MM.1S (cell line): ENCODE data around the gene SMPX.

Source experiments
- DNase-seq: peaks from one replicate; pipeline ENCODE4 v3.0.0-alpha.2; 2015
- H2AFZ ChIP-seq: fragments of 300-600 bp; sonication (generic); 2 replicates; pipeline ENCODE4 v1.6.0; 2016; ENCODE audit warnings: antibody characterized with exemption, low read length
- H3F3A ChIP-seq: fragments of 300-600 bp; sonication (generic); 2 replicates; pipeline ENCODE4 v1.6.1; 2016; ENCODE audit warnings: mild to moderate bottlenecking, antibody characterized with exemption, low read length, moderate library complexity, mixed read lengths; ENCODE audit not compliant: insufficient read depth
- H3K27ac ChIP-seq: fragments of 300-600 bp; sonication (generic); 2 replicates; pipeline ENCODE4 v1.5.1; 2016; ENCODE audit warnings: mild to moderate bottlenecking, low read length
- H3K27me3 ChIP-seq: fragments of 300-600 bp; sonication (generic); replicated peaks from 2 replicates; pipeline ENCODE4 v1.6.0; 2016; ENCODE audit warnings: low read length; ENCODE audit not compliant: insufficient read depth
- H3K36me3 ChIP-seq: fragments of 300-600 bp; sonication (generic); replicated peaks from 2 replicates; pipeline ENCODE4 v1.6.1; 2016; ENCODE audit warnings: mild to moderate bottlenecking, low read length, mixed read lengths; ENCODE audit not compliant: insufficient read depth
- H3K4me1 ChIP-seq: fragments of 300-600 bp; sonication (generic); 2 replicates; pipeline ENCODE4 v1.6.1; 2016; ENCODE audit warnings: low read length, mixed read lengths
- H3K4me2 ChIP-seq: fragments of 300-600 bp; sonication (generic); 2 replicates; pipeline ENCODE4 v1.6.0; 2016; ENCODE audit warnings: low read depth, low read length
- H3K4me3 ChIP-seq: fragments of 300-600 bp; sonication (generic); 2 replicates; pipeline ENCODE4 v1.5.1; 2016; ENCODE audit warnings: low read length, mixed read lengths
- H3K79me2 ChIP-seq: fragments of 300-600 bp; sonication (generic); 2 replicates; pipeline ENCODE4 v1.6.1; 2016; ENCODE audit warnings: mixed run types, low read length, mixed read lengths
- H3K9ac ChIP-seq: fragments of 300-600 bp; sonication (generic); 2 replicates; pipeline ENCODE4 v1.6.1; 2016; ENCODE audit warnings: low read length, mixed read lengths
- H3K9me2 ChIP-seq: fragments of 300-600 bp; sonication (generic); replicated peaks from 2 replicates; pipeline ENCODE4 v1.6.1; 2016; ENCODE audit warnings: mild to moderate bottlenecking, low read length, mixed read lengths; ENCODE audit not compliant: insufficient read depth
- H3K9me3 ChIP-seq: fragments of 300-600 bp; sonication (generic); replicated peaks from 2 replicates; pipeline ENCODE4 v1.6.1; 2016; ENCODE audit warnings: mild to moderate bottlenecking, low read length, mixed read lengths; ENCODE audit not compliant: insufficient read depth
- H4K20me1 ChIP-seq: fragments of 300-600 bp; sonication (generic); 2 replicates; pipeline ENCODE4 v1.6.1; 2016; ENCODE audit warnings: mild to moderate bottlenecking, low read length, moderate library complexity, mixed read lengths; ENCODE audit not compliant: insufficient read depth
- CTCF ChIP-seq: fragments of 300-600 bp; sonication (generic); IDR thresholded peaks from 2 replicates; pipeline ENCODE4 v1.5.1; 2016; ENCODE audit warnings: antibody characterized with exemption, low read length, mixed read lengths
- EZH2 ChIP-seq: fragments of 300-600 bp; sonication (generic); optimal IDR thresholded peaks from 2 replicates; pipeline ENCODE3; 2017; ENCODE audit warnings: low read depth, mild to moderate bottlenecking, antibody characterized with exemption, low read length, mixed read lengths
- EZH2phosphoT487 ChIP-seq: fragments of 300-600 bp; sonication (generic); IDR thresholded peaks from 2 replicates; pipeline ENCODE4 v1.6.1; 2018; ENCODE audit warnings: antibody characterized with exemption, low read length

The SMPX gene

GRCh38 chrX:21735768-21736127 lies 22.2 kb downstream of the SMPX start:
- Histone ChIP-seq H3K27me3 (no peaks in the 10 kb centered on the region), H3K79me2 (no peaks in the 10 kb centered on the region), H3K9me2 (no peaks in the 10 kb centered on the region), H3K9me3 (no peaks in the 10 kb centered on the region), H4K20me1 (no peaks in the 10 kb centered on the region), H3K36me3 (no peaks in the 10 kb centered on the region), H3F3A (no peaks in the 10 kb centered on the region), H2AFZ (no peak overlapping the region), H3K4me3 (no peak overlapping the region), H3K4me1 (no peaks in the 10 kb centered on the region), H3K4me2 (no peak overlapping the region), H3K27ac (no peak overlapping the region), H3K9ac (no peak overlapping the region)
- no peak for DNase-seq
- TF ChIP-seq CTCF (no peak), EZH2 (no peak), EZH2phosphoT487 (no peak)

DNA sequence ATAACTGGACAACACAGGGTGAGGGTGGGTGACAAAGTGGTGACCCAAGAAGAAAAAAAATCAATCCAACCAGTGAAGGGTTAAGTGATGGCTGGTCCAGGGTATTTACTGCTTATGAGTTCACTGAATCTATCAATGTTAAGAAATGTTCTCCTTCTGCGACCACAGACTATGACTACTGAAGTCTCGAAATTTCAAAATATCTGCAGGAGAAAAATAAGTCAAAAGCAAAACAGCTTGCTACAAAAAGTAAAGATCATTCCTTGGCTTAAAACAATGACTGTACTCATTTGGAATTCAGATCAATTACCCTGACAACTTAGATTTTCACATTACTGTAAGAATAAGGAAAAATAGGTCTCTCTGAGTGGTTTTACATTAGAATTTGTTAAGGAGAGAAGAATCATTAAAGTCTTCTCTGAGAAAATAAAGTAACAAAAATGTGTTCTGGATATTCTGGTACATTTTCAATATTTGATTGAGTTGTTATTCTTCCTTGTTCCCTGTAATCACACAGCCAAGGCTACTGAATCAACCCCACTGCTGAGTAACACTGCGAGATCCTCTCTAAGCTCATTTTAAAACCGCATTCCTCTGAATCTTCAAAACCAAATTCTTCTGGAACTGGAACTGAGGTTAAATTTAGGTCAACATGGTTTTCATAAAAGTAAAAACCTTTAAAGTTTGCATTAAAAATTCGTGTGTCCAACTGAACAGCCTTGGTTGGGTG lies 22.7 kb downstream of the SMPX start:
- Histone ChIP-seq H3F3A (no peaks in the 10 kb centered on the region), H4K20me1 (no peaks in the 10 kb centered on the region), H3K27ac (no peak overlapping the region), H3K4me2 (no peak overlapping the region), H3K4me1 (no peaks in the 10 kb centered on the region), H3K4me3 (no peak overlapping the region), H3K36me3 (no peaks in the 10 kb centered on the region), H3K27me3 (no peaks in the 10 kb centered on the region), H3K9me2 (no peaks in the 10 kb centered on the region), H3K9me3 (no peaks in the 10 kb centered on the region), H3K79me2 (no peaks in the 10 kb centered on the region), H3K9ac (no peak overlapping the region), H2AFZ (no peak overlapping the region)
- no peak for DNase-seq
- TF ChIP-seq EZH2phosphoT487 = no peak
- TF ChIP-seq CTCF = no peak
- TF ChIP-seq EZH2 = no peak

DNA sequence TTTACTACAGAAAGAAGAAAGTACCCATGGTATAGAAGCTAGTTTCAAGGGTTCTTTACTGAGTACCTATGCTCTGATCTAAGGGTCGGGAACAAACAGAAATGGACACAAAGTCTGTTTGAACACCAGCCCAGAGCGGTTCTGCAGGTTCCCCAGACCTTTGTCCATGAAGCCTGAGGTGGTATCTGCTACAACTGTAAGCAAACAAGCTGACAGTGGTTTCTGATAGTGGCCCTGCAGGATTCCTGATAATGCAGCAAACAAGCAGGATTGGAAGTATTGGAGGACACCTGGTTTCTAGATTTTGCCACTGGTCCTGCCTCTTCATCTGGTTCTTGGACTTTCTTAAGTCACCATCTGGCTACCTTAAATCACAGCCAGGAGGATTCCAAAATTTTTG lies 23.7 kb downstream of the SMPX start:
- Histone ChIP-seq H4K20me1 (no peaks in the 10 kb centered on the region), H3F3A (no peaks in the 10 kb centered on the region), H3K4me2 (no peak overlapping the region), H3K9me3 (no peaks in the 10 kb centered on the region), H3K9me2 (no peaks in the 10 kb centered on the region), H3K4me3 (no peak overlapping the region), H2AFZ (no peak overlapping the region), H3K79me2 (no peaks in the 10 kb centered on the region), H3K36me3 (no peaks in the 10 kb centered on the region), H3K9ac (no peak overlapping the region), H3K27me3 (no peaks in the 10 kb centered on the region), H3K4me1 (no peaks in the 10 kb centered on the region), H3K27ac (no peak overlapping the region)
- DNase-seq = no peak
- TF ChIP-seq EZH2phosphoT487 (no peak), CTCF (no peak), EZH2 (no peak)
